HS-27A (cell line): ENCODE data around the gene OPRM1.

Experiments used
- DNase-seq: peaks from one replicate; pipeline ENCODE4 v3.0.0-alpha.2; 2012; ENCODE audit warnings: low read depth, missing footprints

The OPRM1 gene

GRCh38 chr6:154080461-154081189 is 41.6 kb downstream of the OPRM1 start:
- DNase-seq, result no peak

GRCh38 chr6:154086510-154086909 is 47.5 kb downstream of the OPRM1 start:
- no peak for DNase-seq

GRCh38 chr6:154092326-154092962 is 53.4 kb downstream of the OPRM1 start:
- DNase-seq, result no peak

- DNase-seq, result no peak
Observed at GRCh38 chr6:154093231-154094044, 54.4 kb downstream of the OPRM1 start.

- DNase-seq, result no peak
Observed at GRCh38 chr6:154095571-154095970, 56.5 kb downstream of the OPRM1 start.

GRCh38 chr6:154096316-154096715 is 57.3 kb downstream of the OPRM1 start:
- DNase-seq, result no peak

- no peak for DNase-seq
Observed at GRCh38 chr6:154096834-154097233, 57.8 kb downstream of the OPRM1 start.

GRCh38 chr6:154099211-154099610 is 60.2 kb downstream of the OPRM1 start:
- no peak for DNase-seq

GRCh38 chr6:154106251-154106650 is 67.2 kb downstream of the OPRM1 start:
- DNase-seq, result no peak

GRCh38 chr6:154111025-154111424 is 72.0 kb downstream of the OPRM1 start:
- DNase-seq, result no peak

- DNase-seq, result no peak
Observed at GRCh38 chr6:154112181-154112809, 73.3 kb downstream of the OPRM1 start.

- DNase-seq, result no peak
Observed at GRCh38 chr6:154113392-154113791, 74.4 kb downstream of the OPRM1 start.

GRCh38 chr6:154117485-154117884 is 78.4 kb downstream of the OPRM1 start:
- no peak for DNase-seq

- DNase-seq, result no peak
Observed at GRCh38 chr6:154122195-154122925, 83.3 kb downstream of the OPRM1 start.

- DNase-seq, result no peak
Observed at GRCh38 chr6:154123155-154123956, 84.3 kb downstream of the OPRM1 start.

- DNase-seq, result no peak
Observed at GRCh38 chr6:154125421-154125820, 86.4 kb downstream of the OPRM1 start.

GRCh38 chr6:154127657-154128056 is 88.6 kb downstream of the OPRM1 start:
- DNase-seq, result no peak

- no peak for DNase-seq
Observed at GRCh38 chr6:154134471-154135147, 95.6 kb downstream of the OPRM1 start.

GRCh38 chr6:154138793-154139192 is 99.8 kb downstream of the OPRM1 start:
- DNase-seq, result no peak

- no peak for DNase-seq
Observed at GRCh38 chr6:154139892-154140291, 100.9 kb downstream of the OPRM1 start.
